Kidney tubule cell (primary cell): ENCODE measurements around the gene ELL3.
"Not testable (repeated sequence)": the region's sequence is repeated elsewhere in the genome, so short reads cannot be mapped to it uniquely, and the experiment has no call there.

Experiments used
- DNase-seq: peaks from one replicate; pipeline ENCODE4 v3.0.0-alpha.2; 2018; ENCODE audit warnings: low spot score

The ELL3 gene, protein sequence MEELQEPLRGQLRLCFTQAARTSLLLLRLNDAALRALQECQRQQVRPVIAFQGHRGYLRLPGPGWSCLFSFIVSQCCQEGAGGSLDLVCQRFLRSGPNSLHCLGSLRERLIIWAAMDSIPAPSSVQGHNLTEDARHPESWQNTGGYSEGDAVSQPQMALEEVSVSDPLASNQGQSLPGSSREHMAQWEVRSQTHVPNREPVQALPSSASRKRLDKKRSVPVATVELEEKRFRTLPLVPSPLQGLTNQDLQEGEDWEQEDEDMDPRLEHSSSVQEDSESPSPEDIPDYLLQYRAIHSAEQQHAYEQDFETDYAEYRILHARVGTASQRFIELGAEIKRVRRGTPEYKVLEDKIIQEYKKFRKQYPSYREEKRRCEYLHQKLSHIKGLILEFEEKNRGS

DNA sequence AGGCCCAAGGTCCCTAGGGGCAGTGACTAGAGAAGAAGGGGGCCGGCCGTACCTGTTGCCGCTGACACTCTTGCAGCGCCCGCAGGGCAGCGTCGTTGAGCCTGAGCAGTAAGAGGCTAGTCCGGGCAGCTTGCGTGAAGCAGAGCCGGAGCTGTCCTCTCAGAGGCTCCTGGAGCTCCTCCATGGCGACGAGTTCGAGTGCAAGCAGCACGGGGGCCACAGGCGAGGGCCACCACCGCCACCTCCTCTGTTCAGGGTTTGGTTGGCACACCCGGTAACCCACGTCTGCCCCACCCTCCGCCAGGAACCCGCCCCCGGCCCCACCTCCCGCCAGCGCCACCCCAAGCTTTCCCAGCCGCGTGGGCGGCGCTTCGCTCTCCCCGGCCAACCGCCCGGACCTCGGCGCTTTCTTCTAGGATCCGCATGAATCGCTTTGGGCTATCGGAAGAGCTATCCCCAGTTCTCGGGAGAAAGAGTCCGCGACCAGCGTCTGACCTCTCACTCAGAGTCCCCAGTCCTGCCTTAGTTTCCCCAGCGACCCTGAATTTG lies at the start of gene ELL3:
Gene ELL3, minus strand, starts transcription at position 249 of the 549 bp plus-strand sequence. Its CDS starts 65 bp downstream, at position 184.
- DNase-seq: peak; percentile 85

DNA sequence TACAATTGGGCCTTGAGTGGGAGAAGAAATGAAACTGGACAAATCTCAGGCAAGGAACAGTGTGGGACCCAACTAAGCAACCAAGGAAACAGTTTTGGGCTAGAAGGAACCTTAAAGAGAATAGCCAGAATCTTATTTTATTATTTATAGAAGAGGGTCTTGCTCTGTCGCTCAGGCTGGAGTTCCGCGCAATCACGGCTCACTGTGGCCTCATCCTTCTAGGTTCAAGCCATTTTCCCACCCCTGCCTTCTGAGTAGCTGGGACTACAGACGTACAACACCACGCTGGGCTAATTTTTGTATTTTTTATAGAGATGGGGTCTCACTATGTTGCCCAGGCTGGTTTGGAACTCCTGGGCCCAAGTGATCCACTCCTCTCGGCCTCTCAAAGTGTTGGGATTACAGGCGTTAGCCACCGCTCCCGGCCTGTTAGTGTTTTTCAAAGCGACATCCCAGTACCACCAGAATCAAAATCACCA lies 49.3 kb upstream of the ELL3 start:
- no peak for DNase-seq

DNA sequence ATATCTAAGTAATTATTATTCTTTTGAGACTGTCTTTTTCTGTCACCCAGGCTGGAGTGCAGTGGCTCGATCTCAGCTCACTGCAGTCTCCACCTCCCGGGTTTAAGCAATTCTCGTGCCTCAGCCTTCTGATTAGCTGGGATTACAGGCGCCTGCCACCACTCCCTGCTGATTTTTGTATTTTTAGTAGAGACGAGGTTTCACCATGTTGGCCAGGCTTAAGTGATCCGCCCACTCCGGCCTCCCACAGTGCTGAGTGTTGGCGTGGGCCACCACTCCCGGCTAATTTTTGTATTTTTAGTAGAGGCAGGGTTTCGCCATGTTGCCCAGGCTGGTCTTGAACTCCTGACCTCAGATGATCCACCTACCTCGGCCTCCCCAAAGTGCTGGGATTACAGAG lies 48.5 kb upstream of the ELL3 start:
- DNase-seq: not testable (repeated sequence)

DNA sequence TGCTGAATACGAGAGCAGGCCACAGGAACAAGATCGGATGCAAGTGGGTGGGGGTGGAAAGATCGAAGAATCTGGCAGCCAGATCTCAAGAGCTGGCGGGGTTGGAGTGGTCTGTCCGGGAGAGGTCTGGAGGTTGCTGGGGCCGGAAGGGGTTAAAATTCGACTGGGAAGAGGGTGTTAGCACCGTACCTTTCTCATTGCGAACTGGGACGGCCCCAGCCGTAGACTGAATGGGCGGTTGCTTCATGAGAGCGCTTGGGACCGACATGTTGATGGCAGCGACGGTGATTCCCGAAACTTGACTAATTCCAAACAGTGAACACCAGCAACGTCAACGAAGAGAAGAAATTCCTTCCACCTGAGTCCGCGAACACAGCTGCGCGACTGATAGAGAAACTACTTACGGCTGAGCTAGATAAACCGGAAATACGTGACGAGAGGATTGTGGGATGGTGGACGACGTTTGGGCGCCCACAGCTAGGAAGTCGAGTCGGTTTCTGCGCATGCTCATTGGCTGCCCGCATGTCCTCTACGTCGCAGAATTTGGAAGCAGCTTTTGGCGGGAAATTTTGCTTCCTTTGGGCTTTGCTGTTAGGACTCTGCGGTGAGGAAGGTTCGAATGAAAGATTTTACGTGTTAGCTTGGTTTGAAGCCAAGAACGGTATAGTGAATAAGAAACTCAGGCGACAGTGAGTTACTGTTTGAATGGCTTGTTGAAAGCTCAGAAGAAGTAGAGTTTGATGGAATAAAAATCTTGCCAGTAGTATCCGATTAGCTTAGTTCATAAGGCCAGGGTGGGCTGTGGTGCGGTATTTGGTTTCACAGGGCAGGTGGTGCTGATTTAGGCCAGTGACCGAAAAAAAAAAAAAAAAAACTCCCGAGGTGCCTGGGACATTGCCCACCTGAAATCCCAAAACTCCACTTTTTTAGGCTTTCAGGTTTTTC lies 47.8 kb upstream of the ELL3 start, which contains the start of gene MFAP1:
Gene MFAP1, minus strand, starts transcription at position 389 of the 945 bp plus-strand sequence. Its CDS starts 121 bp downstream, at position 268.
- peak; percentile 98 for DNase-seq

DNA sequence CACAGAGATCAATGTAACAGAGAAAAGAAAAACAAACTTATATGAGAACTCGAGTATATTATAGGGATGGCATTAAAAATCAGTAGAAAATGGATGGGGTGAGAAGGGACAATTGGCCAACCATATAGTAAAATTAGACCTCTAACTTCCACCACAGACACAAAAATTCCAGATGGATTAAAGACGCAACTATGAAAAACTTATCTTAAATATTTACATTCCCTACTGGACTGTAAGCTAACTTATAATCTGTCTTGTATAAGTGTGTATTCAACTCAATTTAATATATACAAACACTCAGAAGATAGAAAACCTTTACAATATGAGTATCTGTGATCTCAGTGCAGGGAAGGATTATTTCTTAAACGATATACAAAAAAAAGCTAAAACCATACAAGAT lies 44.7 kb upstream of the ELL3 start:
- no peak for DNase-seq

DNA sequence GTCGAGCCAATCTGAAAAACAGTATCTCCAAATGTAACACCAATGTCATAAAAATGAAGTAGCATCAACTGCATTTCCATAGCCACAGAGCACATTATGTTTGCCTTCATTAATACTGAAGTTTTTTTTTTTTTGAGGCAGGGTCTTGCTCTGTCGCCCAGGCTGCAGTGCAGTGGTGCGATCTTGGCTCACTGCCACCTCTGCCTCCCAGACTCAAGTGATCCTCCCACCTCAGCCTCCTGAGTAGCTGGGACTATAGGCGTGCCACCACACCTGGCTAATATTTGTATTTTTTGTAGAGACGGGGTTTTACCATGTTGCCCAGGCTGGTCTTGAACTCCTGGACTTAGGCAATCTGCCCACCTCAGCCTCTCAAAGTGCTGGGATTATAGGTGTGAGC lies 38.3 kb upstream of the ELL3 start:
- DNase-seq: not testable (repeated sequence)

DNA sequence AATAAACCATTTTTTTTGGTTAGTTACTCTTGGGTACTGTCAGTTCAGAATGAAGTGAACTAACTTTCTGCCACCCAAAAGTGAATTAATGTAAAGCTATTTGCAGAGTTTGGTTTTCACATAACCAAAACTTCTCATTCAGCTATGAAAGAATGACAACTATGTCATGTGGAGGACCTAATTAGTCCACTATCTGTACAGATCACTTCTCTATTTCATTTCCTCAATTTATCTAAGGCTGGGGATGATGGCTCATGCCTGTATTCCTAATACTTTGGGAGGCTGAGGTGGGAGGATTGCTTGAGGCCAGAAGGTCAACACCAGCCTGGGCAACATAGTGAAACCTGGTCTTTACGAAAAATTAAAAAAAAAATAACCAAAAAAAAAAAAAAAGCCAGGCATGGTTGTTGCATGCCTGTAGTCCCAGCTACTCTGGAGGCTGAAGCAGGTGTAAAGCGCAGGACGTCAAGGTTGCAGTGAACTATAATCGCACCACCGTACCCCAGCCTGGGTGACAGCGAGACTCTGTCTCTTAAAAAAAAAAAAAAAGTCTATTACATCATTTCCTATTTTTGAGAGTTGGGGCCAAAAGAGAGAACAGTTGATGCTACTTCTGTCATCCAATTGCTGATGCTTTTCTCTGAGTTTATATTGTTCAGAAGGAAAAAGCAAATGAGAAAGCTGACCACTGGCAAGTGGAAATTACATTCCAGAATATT lies 32.4 kb upstream of the ELL3 start:
- no peak for DNase-seq

DNA sequence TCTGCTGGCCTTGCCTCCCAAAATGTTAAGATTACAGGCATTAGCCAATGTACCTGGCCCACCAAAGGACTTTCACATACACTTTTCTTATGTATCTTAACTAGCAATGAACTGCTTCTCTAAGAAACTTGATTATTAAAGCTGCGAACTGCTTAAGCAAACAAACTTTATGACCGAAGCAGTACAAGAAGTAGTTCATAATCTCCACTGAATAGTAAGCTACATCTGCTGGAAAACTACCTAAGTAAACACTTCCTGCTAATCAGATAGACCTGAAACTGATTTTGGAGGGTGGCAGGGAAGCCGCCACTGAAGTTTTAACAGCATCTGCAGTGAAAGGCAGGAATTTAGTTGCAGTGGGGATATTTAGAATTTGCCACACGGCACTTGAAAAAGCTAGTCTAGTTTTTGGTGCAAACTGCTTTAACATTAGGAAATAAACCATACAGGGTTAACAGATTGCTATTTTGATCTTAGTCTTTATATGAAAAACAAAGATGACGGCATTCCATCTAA lies 31.7 kb upstream of the ELL3 start:
- DNase-seq: no peak

DNA sequence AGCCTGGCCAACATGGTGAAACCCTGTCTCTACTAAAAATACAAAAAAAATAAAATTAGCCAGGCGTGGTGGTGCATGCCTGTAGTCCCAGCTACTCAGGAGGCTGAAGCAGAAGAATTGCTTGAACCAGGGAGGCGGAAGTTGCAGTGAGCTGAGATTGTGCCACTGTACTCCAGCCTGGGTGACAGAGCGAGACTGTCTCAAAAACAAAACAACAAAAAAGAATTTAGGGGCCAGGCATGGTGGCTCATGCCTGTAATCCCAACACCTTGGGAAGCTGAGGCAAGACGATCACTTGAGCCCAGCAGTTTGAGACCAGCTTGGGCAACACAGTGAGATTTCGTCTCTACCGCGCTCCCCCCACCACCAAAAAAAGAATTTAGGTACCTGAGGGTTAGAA lies 25.9 kb upstream of the ELL3 start:
- DNase-seq: not testable (repeated sequence)

DNA sequence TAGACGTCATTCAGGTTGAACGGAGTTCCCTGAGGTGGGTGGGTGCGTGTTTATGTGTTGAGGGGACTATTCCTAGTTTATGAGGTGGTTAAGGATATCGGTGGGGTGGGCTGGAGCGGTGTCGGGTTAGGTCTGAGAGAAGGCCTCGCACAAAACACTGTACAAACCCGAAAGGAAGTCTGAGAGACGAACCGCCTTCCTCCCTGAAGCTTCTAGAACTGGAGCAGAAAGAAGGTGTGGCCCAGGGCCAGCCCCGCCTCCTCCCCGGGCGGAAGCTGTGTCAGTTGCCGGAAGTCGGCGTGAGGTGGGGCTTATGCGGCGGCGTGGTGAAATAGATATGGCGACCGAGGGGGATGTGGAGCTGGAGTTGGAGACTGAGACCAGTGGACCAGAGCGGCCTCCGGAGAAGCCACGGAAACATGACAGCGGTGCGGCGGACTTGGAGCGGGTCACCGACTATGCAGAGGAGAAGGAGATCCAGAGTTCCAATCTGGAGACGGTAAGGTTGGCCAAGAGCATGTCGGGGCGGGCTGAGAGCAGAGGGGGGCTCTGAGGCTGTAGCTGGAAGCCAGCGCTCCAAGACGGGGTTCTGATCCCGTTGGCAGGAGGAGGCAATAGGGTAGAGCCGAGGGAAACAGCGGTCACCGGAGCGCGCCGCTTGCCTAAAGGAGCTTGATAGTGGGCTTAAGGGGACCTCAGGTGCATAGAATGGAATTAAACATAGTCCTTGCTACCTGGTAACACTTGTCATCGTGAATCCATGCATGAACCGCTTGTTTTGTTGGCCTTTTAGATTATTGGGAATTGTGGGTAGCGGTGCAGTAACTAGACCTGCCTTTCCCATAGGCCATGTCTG lies 23.7 kb upstream of the ELL3 start, which contains the start of gene HYPK:
Gene HYPK, plus strand, starts transcription at position 314 of the 856 bp plus-strand sequence. Its CDS starts 24 bp downstream, at position 338.
- peak; percentile 90 for DNase-seq

DNA sequence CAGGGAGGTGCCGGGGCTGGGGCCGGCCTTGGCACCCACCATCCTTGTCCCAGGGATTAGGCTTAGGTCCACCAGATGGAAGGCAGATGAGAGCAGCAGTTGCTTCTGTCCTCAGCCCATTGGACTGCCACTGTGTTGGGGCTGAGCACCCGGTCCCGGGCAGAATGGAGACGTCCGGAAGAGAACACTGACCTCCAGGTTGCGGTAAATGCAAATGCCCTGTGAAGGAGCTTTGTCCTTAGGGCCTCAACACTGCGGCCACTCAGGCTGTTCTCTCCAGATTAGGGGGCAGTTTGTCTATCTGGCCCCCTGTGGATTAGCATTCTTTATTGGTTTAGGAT lies 23.1 kb upstream of the ELL3 start, which contains the start of gene SERINC4:
Gene SERINC4, minus strand, starts transcription at position 276 of the 341 bp plus-strand sequence. Its CDS starts 234 bp downstream, at position 42.
- DNase-seq: no peak

DNA sequence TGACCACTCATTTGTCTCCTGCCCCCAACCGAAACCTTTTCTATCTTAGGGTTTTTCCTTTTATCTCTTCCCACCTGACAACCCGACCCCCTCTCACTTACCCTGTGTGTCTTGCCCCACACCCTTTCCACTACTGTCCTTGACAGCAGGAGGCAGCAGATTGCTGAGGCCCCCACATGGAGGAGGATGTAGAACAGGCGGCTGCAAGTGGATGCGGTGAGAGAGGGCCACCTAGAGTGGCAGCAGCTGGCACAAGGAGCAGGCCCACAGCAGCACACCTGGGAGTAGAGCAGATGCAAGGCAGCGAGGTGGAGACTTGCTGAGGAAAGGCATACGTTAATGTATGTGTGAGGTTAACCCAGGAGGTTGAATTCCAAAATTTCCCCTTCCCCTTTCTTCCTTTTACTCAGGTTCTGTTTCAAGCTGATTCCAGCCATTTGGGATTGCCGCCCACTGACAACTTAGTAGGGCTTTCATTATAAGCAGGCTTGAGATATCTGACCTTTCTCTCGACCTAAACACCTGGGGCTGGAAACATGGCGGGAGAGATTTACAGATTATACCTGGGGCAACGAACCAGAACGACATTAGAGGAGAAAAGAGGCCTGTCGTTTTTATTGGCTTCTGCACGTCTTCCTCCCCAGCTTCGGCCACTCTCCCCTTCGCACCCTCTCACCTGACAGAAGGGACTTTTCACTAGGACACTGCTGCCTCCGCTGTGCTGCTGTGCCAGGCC lies 22.6 kb upstream of the ELL3 start:
- DNase-seq: no peak

DNA sequence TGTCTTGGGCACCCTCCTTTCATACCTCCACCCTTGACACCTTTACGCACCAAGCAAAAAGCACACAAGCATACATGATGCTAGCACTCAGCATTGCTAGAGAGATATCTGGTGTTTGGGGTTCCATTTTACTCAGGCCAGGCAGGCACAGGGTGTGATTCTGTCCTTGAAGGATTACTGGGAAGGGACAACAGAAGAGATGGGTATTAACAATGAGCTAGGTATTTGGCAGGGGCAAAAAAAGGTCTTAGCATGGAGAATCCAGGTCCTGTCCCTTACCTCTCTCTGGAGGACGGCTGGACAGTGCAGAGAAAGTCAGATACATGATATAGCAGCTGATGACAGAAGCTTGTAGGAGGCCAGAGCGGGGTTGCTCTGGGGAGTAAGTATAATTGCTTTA lies 19.8 kb upstream of the ELL3 start:
- no peak for DNase-seq

DNA sequence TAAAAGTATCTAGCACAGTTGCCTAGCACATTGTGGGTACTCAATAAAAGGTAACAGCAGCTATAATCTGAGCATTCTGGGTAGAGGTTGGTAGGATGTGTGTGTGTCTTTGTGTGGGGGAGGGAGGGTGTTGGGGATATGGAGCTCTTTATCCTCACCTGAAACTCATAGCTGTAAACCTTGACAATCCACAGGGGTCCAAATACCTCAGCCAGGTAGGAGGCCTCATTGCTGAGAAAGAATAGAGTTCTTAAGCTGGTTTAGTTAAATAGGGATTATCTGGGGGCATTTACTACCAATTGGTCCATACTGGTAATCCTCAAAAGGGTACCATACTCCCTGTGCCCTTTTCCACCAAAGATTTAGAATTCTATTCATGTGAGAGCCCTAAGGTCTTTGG lies 19.2 kb upstream of the ELL3 start:
- no peak for DNase-seq

DNA sequence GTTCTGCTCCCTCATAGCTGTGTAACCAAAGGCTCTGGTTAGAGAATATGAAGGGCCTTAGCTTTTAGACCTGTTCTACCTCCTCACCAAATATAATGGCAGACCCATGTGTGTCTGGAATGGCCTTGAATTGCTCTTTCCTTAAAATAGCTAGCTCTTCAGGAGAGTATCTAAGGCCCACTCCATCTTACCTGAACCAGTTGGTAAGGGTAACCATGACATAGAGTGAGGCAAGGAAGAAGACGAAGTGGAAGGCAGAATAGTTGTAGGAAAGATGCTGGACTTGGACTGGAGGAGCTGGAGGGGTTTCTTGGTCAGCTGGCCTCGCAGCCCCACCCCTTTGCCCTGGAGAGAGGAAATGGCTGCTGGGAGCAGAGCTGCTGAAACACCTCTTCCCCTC lies 18.4 kb upstream of the ELL3 start:
- no peak for DNase-seq

DNA sequence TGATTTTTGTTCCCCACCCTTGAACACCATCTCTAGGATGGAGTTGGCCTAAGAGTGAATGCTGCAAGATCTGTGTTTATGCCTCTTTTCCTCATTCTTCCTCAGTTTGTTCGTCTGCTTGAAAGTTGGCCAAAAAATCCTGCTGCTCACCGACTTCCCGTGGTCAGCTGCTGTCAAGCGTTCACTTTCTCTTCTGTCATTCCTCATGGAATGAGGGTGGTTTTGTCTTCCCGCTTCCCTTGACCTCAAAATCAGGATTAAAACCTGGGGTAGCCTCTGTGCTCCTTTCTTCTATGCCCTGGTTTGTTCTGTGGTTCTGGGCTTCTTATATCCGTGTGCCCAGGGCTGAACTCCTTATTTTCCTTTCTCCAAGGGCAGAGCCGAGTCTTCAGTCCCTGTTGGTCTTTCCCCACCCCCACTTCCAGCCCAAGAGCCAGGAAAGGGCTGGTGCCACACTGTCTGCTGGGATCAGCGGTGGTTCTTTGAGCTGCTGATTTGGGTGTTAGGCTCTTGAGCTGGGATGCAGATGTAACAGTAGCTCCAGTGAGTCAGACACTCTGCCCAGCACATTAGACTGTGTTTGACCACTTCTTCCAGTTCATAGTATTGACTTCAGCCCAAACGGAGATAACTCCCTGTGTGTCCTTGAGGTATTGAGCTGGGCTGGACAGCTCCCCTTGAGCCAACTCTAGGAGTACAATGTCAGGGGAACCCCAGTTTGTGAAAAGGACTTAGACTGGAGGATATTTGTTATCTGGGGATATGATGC lies 17.7 kb upstream of the ELL3 start:
- peak; percentile 67 for DNase-seq

DNA sequence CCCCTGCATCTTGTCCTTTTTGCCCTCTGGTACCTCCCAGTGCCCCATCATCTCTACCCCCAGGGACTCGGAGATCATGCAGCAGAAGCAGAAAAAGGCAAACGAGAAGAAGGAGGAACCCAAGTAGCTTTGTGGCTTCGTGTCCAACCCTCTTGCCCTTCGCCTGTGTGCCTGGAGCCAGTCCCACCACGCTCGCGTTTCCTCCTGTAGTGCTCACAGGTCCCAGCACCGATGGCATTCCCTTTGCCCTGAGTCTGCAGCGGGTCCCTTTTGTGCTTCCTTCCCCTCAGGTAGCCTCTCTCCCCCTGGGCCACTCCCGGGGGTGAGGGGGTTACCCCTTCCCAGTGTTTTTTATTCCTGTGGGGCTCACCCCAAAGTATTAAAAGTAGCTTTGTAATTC lies 16.9 kb upstream of the ELL3 start:
- DNase-seq: no peak

DNA sequence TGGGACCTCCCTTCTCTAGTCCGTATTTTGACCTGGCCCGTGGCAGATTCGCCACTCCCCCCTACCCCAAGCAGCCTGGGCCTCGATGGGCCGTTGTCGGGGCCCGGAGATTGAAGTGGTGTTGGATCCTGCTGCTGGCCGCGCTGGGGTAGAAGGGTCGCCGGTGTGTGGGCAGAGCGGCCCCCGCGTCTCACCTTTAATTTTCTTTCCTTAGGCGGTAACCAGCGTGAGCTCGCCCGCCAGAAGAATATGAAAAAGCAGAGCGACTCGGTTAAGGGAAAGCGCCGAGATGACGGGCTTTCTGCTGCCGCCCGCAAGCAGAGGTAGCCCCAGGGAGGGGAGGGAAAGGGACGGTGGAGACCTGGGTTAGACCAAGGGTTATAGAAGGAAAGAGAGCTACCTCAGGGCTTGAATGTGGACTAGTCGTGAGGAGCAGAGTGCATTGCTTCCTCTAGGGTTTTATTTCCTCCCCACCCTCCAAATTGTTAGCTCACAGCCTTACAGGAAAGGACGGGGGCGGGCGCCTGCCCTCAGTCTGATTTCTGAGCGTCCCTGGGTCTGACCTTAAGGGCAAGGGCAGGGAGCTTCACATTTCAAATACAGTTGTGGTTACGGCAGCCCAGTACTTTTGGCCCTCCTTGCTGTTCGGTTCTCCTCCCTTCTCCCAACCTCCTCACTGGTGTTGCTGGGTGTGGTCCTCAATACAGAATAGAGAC lies 16.2 kb upstream of the ELL3 start:
- peak; percentile 53 for DNase-seq
